Activated CD4-positive, alpha-beta T cell treated with anti-CD3 and anti-CD28 coated beads, Interleukin-2, Interleukin-4, amounts not matched to agents 100 ng/mL and 50 ng/mL, durations not matched to agents 16 hours and 8 hours (primary cell): ENCODE results near the gene TBX4.
"Not testable (repeated sequence)": the region's sequence is repeated elsewhere in the genome, so short reads cannot be mapped to it uniquely, and the experiment has no call there.

ENCODE experiments used
- DNase-seq: peaks from one replicate; pipeline ENCODE4 v3.0.0-alpha.2; 2020; ENCODE audit warnings: low spot score

TBX4 gene

GRCh38 chr17:61429274-61429673 is 22.9 kb upstream of the TBX4 start:
- DNase-seq: no peak

DNA sequence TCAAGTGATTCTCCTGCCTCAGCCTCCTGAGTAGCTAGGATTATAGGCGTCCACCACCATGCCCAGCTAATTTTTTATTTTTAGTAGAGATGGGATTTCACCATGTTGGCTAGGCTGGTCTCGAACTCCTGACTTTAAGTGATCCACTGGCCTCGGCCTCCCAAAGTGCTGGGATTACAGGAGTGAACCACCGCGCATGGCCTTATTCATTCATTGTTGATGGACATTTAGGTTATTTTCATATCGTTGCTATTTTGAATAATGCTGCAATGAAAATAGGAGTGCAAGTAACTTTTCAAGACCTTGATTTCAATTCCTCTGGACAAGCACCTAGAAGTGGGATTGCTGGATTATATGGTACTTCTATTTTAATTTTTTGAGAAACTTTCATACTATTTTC is 22.4 kb upstream of the TBX4 start:
- not testable (repeated sequence) for DNase-seq

- DNase-seq: no peak
Measured at GRCh38 chr17:61431594-61432311, 20.5 kb upstream of the TBX4 start.

DNA sequence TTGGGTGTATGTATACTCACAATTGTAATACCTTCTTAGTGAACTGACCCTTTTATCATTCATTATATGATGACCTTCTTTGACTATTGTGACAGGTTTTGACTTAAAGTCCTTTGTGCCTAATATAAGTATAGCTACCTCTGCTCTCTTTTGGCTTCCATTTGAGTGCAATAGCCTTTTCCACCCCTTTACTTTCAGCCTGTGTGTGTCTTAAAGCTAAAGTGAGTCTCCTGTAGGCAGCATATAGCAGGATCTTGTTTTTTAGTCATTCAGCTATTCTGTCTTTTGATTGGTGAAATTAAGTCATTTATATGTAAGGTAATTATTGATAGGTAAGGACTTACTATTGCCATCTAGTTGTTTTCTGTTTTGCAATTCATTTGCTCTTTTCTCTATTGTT is 15.9 kb upstream of the TBX4 start:
- DNase-seq: no peak

DNA sequence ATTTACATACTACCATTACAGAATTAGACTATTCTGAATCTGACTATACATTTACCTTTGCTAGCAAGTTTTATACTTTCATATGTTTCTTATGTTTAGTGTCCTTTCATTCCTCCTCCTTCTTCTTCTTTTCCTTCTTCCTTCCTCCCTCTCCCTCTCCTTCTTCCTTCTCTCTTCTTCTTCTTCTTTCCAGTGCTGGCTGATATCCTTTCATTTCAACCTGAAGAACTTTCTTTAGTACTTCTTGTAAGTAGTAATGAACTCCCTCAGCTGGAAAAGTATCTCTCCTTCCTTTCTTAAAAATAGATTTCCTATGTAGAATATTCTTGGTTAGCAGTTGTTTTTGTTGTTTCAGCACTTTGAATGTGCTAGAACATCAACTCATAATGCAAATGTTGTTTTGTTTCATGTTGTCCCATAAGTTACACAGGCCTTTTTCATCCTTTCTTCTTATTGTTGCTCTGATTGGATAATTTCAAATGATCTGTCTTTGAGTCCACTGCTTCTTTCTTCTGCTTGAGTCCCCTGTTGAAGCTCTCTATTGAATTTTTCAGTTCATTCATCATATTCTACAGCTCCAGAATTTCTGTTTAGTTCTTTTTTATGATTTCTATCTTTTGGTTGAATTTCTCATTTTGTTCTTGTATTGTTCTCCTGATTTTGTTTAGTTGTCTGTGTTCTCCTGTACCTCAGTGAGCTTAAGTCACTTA is 15.1 kb upstream of the TBX4 start:
- DNase-seq: no peak

DNA sequence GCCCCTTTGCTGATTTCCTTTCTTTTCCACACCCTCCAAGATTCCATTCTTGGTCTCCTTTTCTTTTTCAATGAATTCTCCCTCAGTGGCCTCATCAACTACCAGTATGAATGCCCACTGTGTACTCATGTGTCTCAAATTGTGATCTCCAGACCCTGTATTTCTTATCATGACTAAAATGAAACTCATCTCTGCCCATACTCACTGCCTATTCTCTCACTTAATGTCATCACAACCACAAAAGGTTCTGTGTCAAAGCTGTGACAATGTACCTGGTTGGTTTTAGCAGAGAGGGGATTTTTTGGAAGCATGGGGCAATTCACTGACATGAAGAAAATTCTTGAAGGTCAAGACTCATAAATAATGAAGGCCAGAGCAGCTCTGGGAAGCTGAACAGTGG is 11.5 kb upstream of the TBX4 start:
- peak; percentile 64 for DNase-seq

DNA sequence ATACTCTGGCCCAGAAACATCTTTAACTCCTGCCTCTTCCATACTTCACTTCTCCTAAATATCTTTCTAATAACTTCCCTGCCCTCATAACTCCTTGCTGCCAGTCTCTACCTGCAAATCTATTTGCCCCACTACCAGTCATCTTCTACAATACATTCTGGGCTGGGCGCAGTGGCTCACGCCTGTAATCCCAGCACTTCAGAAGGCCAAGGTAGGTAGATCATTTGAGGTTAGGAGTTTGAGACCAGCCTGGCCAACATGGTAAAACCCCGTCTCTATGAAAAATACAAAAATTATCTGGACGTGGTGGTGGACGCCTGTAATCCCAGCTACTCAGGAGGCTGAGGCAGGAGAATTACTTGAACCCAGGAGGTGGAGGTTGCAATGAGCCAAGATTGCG is 10.7 kb upstream of the TBX4 start:
- not testable (repeated sequence) for DNase-seq

DNA sequence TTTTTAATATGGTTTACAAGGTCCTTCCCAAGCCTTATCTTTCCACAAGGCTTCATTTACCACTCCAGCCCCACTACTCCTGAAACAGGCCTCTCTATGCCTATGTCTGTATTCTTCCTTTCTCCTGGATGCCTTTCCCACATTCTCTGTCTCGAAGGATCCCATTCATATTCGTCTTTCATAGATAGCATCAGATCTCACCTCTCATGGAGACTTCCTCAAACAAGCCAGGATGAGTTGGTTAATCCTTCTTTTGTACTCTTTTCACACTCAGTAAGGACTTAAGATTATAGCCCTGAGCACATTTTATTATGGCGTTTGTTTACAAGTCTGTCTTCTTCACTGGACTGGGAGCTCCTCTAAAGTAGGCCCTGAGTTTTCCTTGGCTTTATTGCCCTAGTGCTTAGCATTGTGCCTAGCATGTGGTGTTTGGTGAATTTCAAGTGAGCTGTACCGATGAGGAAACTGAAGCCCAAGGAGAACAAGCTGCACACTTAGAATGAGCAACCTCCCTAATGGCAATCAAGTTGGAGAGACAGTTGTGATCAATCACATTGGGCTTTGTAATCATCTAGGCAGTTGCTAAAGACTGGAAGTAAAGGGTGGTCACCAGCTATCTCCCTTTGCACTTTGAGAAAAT is 10.0 kb upstream of the TBX4 start:
- no peak for DNase-seq

- DNase-seq: no peak
Measured at GRCh38 chr17:61442878-61443474, 9.2 kb upstream of the TBX4 start.

DNA sequence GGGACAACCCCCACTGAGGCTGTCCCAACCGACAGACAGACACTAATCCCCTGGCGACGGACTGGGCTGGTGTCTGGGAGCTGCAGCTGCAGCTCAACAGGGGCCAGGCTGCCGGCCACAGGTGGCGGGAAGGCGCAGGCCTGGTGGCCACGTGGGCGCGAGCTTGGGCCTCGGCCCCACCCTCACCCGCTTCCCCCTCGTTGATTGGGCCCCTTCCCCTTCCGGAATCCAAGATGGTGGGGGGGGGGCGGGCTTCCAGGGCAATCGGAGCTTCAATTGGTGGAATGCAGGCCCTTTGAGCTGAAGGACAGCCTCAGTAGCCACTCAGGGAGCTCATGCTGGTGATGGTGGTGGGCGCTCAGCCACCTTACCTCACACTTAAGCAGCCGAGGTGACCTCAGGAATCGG is 8.7 kb upstream of the TBX4 start:
- no peak for DNase-seq

- DNase-seq: no peak
Measured at GRCh38 chr17:61444075-61444474, 8.1 kb upstream of the TBX4 start.

GRCh38 chr17:61444831-61445230 is 7.4 kb upstream of the TBX4 start:
- DNase-seq: no peak

- no peak for DNase-seq
Measured at GRCh38 chr17:61447358-61447757, 4.9 kb upstream of the TBX4 start.

GRCh38 chr17:61448042-61448441 is 4.2 kb upstream of the TBX4 start:
- DNase-seq: no peak

- not testable (repeated sequence) for DNase-seq
Measured at GRCh38 chr17:61449140-61449539, 3.1 kb upstream of the TBX4 start.

GRCh38 chr17:61449707-61450640 is 2.2 kb upstream of the TBX4 start:
- DNase-seq: no peak

DNA sequence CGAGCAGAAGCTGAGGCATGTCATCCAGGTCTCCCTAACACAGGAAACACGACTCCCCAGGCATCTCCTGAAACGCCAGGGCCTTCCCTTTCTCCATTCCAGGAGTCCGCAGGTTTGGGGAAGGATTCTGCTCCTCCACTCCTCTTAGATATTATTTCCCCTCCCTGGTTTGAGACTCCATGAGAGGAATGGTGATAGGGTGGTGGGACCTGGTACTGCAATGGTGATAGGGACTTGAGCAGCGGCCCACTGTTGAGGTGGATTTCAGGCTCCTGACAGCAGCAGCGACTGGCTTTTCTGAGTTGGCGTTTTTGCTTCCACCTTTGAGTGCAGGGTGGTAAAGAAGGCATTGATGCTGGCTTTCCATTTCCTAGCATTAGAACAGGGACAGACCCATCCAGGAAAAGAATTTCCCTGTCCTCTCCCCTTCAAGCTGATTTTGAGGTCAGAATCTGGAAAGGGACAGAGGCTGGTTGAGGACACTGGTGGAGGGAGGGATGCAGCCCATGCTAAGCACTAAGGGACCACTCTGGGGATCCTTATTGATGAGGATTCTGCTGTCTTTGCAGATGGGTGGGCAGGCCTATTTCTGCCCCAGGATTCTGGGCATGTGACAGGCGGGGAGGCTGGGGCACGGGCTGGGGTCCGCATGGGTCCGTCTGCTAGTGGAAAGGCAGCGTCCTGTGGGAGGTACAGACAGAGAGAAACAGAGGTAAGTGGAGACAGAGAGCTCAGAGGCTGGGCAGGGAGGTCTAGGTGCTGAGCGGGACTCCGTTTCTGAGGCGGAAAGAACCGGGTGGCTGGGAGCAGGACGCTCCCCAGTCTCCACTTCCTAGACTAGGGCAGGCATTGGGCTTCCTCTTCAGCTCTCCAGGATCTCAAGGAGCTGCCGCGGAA is 1.3 kb upstream of the TBX4 start:
- DNase-seq: no peak

DNA sequence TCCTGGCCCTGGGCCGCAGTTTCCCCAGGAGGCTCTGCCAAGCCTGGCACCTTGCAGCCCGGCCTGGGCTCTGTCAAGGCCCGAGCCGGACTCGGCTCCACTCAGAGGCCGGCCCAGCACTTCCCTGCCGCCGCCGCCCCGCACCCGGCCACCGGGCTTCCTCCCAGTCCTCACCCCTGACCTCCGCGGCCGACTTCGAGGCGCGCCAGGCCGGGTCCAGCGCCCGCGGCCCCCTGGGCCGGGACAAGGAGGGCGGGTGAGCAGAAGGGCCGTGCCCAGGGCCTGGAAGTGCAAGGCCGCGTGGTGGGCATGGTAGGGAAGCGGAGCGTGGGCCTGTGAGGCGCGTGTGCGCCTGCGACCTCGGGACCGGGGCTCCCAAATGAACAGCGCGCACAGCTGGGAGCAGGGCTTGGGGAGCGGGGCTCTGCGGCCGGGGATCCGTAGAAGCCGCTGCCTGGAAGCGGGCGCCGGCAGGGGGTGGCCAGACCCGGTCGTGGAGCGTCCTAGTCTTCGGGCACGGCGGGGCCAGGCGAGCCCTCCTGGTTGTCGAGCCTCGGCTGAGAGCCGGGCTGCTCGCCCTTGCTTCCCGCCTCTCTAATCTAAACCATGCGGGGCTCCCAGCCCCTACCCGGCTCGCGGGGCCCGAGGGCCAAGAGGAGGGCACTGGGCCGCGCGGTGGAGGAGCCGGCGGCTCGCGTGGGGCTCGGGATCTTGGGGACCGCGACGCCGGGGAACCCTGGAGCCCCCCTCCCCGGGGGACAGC is 503 bp upstream of the TBX4 start:
- DNase-seq: no peak

DNA sequence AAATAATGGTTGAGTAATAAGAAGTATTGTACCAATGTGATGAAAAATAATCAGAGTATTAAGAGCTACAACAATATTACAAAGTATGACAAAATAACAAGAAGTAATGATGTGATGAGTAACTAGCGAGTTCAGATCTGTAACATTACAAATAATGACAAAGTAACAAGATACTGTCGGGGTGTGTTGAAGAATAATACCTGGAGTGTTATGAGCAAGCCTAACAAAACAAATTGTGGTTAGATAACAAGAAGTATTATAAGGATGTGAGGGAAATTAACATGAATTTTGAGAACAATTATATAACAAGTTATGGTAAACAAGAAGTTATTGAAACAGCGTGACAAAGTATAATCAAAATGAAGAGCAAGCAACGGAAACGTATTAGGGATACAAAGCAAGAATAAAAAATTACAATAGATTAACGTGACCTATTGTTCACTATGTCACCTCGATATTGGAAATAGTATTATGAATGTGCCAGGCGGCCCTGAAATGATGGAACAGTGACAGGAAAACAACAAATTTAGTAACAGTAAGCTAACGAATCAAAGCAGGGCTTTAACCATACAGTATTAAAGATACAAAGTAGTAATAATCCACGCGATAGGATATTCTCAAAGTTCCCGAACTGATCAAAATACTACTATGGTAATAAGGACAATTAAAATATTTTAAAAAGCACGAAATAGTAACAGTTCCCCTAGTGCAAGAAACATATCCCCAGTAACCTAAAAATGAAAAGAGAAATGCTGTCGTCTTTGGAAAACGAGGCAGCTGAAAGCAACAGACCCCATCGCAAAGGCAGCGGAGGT is 1.6 kb downstream of the TBX4 start:
- no peak for DNase-seq
